ENCODE measurements around the gene PCK2.

PCK2 gene

DNA sequence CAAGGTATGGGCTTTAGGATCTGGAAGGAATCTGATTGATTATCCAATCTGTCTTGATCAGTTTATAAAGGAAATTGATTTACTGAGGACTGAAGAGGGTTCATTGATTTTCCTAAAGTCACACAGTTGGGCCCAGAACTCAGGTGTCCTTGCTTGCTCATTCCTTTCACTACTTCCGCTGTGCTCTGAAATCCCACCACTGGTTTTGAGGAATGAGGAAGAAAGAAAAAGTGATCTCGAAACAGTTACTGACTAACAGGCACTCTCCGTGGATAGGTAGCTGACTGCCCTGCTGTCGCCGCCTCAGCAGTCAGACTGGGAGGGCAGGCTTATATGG is 36.2 kb downstream of the PCK2 start, which contains the start of gene FITM1:
Gene FITM1, plus strand, starts transcription at position 280 of the 337 bp plus-strand sequence. CDS start 905 bp downstream, outside the sequence.
- TF ChIP-seq, protein P1, sequence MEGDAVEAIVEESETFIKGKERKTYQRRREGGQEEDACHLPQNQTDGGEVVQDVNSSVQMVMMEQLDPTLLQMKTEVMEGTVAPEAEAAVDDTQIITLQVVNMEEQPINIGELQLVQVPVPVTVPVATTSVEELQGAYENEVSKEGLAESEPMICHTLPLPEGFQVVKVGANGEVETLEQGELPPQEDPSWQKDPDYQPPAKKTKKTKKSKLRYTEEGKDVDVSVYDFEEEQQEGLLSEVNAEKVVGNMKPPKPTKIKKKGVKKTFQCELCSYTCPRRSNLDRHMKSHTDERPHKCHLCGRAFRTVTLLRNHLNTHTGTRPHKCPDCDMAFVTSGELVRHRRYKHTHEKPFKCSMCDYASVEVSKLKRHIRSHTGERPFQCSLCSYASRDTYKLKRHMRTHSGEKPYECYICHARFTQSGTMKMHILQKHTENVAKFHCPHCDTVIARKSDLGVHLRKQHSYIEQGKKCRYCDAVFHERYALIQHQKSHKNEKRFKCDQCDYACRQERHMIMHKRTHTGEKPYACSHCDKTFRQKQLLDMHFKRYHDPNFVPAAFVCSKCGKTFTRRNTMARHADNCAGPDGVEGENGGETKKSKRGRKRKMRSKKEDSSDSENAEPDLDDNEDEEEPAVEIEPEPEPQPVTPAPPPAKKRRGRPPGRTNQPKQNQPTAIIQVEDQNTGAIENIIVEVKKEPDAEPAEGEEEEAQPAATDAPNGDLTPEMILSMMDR (IDR thresholded peaks at IDR 0.05; ENCODE audit: control insufficient read depth, extremely low read depth, insufficient read depth) = no peak
- H3K4me3 ChIP-seq (ENCODE audit: low read depth, low read length) = no peak within 1 kb of the TSS
- no peak for DNase-seq (ENCODE audit: low read depth)

DNA sequence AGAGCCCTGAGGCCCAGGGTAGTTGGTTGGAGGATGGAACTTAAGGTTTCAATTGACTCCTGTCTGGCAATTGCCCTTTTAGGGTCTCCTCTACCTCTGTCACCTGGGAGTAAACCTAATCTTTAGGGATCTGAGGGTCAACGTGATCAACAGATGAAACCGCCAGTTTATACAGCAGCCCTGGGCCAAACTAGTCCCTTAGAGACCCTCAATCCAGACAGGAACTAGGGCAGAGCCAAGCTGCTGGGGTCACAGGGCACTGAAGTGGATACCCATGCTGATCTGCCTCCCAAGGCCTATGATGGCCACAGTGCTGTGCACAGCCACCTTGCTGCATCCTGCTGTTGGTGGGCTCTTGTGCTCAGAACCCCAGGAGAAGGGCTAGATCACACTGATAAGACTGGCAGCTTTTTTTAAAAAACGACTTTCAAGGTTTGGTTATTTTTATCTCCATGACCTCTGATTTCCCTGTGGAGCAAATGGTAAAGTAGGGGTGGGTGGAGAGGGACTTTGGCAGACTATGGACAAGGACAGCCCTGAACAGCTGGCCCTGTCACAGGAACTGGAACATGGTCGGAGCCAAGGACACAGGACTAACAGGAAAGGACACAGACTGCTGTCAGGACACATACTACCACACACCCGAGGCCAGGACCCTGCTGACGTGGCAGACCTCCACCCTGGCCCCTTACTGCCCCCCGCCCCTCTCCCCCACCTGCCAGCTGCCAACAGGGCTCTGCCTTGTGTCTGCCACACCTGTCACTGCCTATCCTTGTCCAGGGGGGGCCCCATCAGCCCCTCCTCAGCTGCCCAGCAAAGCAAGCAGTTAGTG is 36.8 kb downstream of the PCK2 start:
- TF ChIP-seq, protein P1 (IDR thresholded peaks at IDR 0.05; ENCODE audit: control insufficient read depth, extremely low read depth, insufficient read depth) = no peak
- no peak for DNase-seq (ENCODE audit: low read depth)

DNA sequence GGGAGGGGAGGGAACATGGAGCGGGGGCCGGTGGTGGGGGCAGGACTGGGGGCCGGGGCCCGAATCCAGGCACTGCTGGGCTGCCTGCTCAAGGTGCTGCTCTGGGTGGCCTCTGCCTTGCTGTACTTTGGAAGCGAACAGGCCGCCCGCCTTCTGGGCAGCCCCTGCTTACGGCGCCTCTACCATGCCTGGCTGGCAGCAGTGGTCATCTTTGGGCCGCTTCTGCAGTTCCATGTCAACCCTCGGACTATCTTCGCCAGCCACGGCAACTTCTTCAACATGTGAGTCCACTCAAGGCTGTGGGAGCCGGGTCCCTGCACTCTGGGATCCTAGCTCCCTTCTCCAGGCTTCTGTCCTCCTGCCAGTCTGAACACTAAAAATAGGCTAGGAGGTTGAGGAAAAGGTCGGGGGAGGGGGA is 37.4 kb downstream of the PCK2 start:
- no peak overlapping the region for H3K4me3 ChIP-seq (ENCODE audit: low read depth, low read length)
- TF ChIP-seq, protein P1 (IDR thresholded peaks at IDR 0.05; ENCODE audit: control insufficient read depth, extremely low read depth, insufficient read depth) = no peak
- no peak for DNase-seq (ENCODE audit: low read depth)

More for the DNA sequence above, 36.8 kb downstream of the PCK2 start:
- no peak overlapping the region for H3K4me3 ChIP-seq (ENCODE audit: low read depth, low read length)

DNA sequence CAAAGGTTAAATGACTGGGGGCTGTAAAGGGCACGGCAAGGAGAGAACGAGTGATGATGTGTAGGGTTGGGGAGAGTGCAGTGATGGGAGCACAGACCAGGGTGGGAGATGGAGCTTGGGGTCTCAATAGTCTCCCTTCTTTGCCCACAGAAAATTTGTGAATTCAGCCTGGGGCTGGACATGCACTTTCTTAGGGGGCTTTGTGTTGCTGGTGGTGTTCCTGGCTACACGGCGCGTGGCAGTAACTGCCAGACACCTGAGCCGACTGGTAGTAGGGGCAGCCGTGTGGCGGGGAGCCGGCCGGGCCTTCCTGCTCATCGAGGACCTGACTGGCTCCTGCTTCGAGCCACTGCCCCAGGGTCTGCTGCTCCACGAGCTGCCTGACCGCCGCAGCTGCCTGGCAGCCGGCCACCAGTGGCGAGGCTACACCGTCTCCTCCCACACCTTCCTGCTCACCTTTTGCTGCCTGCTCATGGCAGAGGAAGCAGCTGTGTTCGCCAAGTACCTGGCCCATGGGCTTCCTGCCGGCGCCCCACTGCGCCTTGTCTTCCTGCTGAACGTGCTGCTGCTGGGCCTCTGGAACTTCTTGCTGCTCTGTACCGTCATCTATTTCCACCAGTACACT is 38.1 kb downstream of the PCK2 start:
- TF ChIP-seq, protein P1 (IDR thresholded peaks at IDR 0.05; ENCODE audit: control insufficient read depth, extremely low read depth, insufficient read depth) = no peak
- no peak overlapping the region for H3K4me3 ChIP-seq (ENCODE audit: low read depth, low read length)
- no peak for DNase-seq (ENCODE audit: low read depth)

DNA sequence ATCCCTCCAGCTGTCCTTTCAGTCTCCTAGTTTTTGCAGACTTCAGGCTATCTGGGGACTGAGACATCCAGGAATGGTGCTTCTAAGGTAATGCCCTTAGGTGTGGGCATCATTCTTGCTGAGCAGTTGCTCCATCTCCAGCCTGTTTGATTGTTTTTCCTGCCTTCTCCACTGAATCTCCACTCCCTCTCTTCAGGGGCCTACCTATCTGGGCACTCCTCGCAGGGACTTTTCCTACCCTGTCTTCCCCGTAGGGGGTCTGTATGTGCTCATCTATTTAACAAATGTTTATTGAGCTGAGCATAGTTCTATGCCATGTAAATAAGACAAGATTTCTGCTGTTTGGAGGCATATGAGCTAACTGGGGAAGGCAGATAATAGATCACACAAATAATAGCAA is 38.9 kb downstream of the PCK2 start:
- no peak for DNase-seq (ENCODE audit: low read depth)
- no peak overlapping the region for H3K4me3 ChIP-seq (ENCODE audit: low read depth, low read length)
- TF ChIP-seq, protein P1 (IDR thresholded peaks at IDR 0.05; ENCODE audit: control insufficient read depth, extremely low read depth, insufficient read depth) = no peak

DNA sequence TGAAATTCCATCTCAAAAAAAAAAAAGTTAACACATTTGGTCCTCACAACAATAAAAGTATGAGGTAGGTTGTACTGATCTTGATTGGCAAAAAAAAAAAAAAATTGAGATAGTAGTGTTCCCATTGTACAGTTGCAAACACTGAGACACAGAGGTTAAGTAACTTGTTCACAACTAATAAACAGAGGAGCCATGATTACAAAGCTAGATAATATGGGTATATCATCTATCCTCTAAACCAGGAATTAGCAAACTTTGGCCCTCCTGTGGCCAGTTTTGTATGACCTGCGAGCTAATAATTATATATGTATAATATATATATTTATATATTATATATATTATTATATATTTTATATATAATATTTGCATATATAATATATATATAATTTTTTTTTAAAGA is 39.6 kb downstream of the PCK2 start:
- no peak for DNase-seq (ENCODE audit: low read depth)
- H3K4me3 ChIP-seq (ENCODE audit: low read depth, low read length) = no peak overlapping the region
- TF ChIP-seq, protein P1 (IDR thresholded peaks at IDR 0.05; ENCODE audit: control insufficient read depth, extremely low read depth, insufficient read depth) = no peak
